Measurements from ENCODE around the gene CLCN5.

CLCN5 gene

DNA sequence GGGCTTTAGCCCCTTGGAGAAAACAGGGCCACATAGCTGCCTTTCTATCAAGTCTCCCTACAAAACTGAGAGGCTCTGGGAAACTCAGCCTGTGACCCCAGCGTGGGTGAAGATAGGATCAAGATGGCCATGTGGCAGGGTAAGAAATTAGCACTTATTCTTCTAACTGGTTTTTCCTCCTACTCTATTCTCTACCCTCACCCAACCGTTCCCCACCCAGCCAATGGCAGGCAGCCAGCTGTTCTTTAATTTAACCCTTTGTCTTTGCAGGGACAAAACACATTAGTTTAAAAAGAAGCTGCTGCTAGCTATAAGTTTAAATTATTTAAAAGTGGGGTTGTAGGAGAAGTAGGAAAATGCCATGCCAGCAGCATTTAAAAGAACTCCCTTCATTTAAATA lies 2.8 kb downstream of the CLCN5 start:
- Mint-ChIP-seq H3K27me3 (ENCODE audit: low read depth) (no peaks in the 10 kb centered on the region), H3K36me3 (ENCODE audit: low read depth) (peaks cover 19% of the 10 kb centered on the region), H3K4me1 (peaks cover 57% of the 10 kb centered on the region), H3K4me3 (peak overlapping the region; percentile 85 to 94 (median 92)), H3K9me3 (no peaks in the 10 kb centered on the region), H3K27ac (peak overlapping the region in 2 of 3 experiments; percentile 64 to 72)
- TF ChIP-seq CTCF (IDR thresholded peaks at IDR 0.05; ENCODE audit: unreplicated experiment in 3 of 3) = no peak

- Mint-ChIP-seq H3K27ac (peak overlapping the region in 1 of 3 experiments; percentile 54), H3K9me3 (no peaks in the 10 kb centered on the region), H3K27me3 (ENCODE audit: low read depth) (no peaks in the 10 kb centered on the region), H3K4me3 (no peak overlapping the region), H3K4me1 (peaks cover 35% of the 10 kb centered on the region), H3K36me3 (ENCODE audit: low read depth) (peaks cover 14% of the 10 kb centered on the region)
- TF ChIP-seq CTCF (IDR thresholded peaks at IDR 0.05; ENCODE audit: unreplicated experiment in 3 of 3) = no peak
Measured at GRCh38 chrX:49930039-49930438, 7.6 kb downstream of the CLCN5 start.

DNA sequence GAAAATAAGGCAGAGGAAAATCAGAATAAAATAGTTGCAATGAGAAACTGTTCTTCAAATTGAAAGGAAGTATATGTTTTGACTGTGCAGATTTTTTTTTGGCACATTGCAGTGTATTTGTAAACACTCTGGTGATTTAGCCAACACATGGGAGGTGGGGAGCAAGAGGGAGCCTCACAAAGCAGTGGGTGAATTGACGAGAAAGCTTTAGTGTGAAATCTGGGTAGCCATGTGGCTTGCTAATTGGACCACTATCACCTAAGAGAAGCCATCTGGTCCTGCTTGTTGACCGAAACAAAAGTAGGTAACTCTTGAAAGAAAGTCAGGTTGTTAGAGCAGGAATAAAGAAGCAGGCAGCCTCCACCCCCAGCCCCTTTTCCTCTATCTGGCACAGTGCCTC lies 10.4 kb downstream of the CLCN5 start:
- H3K36me3 Mint-ChIP-seq (ENCODE audit: low read depth) = peaks cover 11% of the 10 kb centered on the region
- peaks cover 2% of the 10 kb centered on the region for H3K9me3 Mint-ChIP-seq
- no peak for TF ChIP-seq CTCF (IDR thresholded peaks at IDR 0.05; ENCODE audit: unreplicated experiment in 3 of 3)
- H3K4me1 Mint-ChIP-seq = peaks cover 12% of the 10 kb centered on the region
- no peak overlapping the region for H3K4me3 Mint-ChIP-seq
- no peak overlapping the region for H3K27ac Mint-ChIP-seq
- no peaks in the 10 kb centered on the region for H3K27me3 Mint-ChIP-seq (ENCODE audit: low read depth)

DNA sequence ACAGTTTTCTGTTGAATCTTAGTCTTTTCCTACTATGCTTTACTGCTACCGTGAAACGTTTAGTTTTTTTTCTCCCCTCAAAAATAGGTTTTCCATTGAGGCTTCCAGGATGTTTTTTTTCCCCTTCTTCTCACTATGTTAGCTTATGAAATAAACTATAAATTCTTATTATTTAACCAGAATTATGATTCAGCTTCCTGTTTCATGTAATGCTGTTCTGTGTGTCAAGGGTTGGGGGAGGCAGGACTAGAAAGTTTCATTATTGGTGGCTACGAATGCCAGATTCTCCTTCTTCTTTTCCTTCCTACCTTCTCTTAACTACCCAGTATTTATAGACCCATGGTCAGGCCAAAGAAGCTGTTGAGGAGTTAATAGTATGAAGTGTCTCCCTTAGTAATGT lies 11.8 kb downstream of the CLCN5 start:
- no peak overlapping the region for H3K4me3 Mint-ChIP-seq
- H3K36me3 Mint-ChIP-seq (ENCODE audit: low read depth) = peaks cover 9% of the 10 kb centered on the region
- no peak overlapping the region for H3K27ac Mint-ChIP-seq
- no peaks in the 10 kb centered on the region for H3K27me3 Mint-ChIP-seq (ENCODE audit: low read depth)
- peaks cover 2% of the 10 kb centered on the region for H3K9me3 Mint-ChIP-seq
- no peak for TF ChIP-seq CTCF (IDR thresholded peaks at IDR 0.05; ENCODE audit: unreplicated experiment in 3 of 3)
- H3K4me1 Mint-ChIP-seq = peaks cover 9% of the 10 kb centered on the region

DNA sequence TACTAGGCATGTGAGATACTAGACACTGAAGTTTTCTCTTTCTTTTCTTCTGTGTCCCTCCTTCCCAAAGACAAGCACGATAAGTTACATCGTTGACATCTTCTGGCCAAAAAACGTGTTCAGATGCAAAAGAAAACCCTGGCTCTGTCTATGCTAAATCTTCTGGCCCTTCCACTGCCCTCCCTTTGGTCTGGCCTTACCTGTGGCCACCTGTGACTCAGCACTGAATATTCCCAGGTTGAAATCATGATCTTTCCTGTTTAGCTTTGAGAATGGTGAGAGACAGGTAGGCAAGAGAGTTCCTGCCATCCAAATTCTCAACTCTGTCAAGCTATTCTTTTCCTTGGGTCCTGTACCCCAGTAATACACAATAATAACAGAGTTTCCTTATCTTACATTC lies 12.3 kb downstream of the CLCN5 start:
- Mint-ChIP-seq H3K36me3 (ENCODE audit: low read depth) (peaks cover 13% of the 10 kb centered on the region), H3K4me3 (no peak overlapping the region), H3K4me1 (peaks cover 7% of the 10 kb centered on the region), H3K27me3 (ENCODE audit: low read depth) (no peaks in the 10 kb centered on the region), H3K9me3 (peaks cover 6% of the 10 kb centered on the region), H3K27ac (no peak overlapping the region)
- no peak for TF ChIP-seq CTCF (IDR thresholded peaks at IDR 0.05; ENCODE audit: unreplicated experiment in 3 of 3)

- Mint-ChIP-seq H3K9me3 (peaks cover 5% of the 10 kb centered on the region), H3K4me1 (peaks cover 18% of the 10 kb centered on the region), H3K36me3 (ENCODE audit: low read depth) (peaks cover 20% of the 10 kb centered on the region), H3K27me3 (ENCODE audit: low read depth) (no peaks in the 10 kb centered on the region), H3K27ac (no peak overlapping the region), H3K4me3 (no peak overlapping the region)
- TF ChIP-seq CTCF (IDR thresholded peaks at IDR 0.05; ENCODE audit: unreplicated experiment in 3 of 3) = no peak
Measured at GRCh38 chrX:49947781-49948180, 25.4 kb downstream of the CLCN5 start.

All from nephron (organoid).